HG03066 (cell line): ENCODE results near the gene CBFA2T3.

Source experiments
- ATAC-seq: cut with Tn5 transposase; IDR thresholded peaks from one replicate; pipeline ENCODE4 v1.9.1; 2021; ENCODE audit warnings: low read depth; ENCODE audit not compliant: unreplicated experiment

Gene CBFA2T3

DNA sequence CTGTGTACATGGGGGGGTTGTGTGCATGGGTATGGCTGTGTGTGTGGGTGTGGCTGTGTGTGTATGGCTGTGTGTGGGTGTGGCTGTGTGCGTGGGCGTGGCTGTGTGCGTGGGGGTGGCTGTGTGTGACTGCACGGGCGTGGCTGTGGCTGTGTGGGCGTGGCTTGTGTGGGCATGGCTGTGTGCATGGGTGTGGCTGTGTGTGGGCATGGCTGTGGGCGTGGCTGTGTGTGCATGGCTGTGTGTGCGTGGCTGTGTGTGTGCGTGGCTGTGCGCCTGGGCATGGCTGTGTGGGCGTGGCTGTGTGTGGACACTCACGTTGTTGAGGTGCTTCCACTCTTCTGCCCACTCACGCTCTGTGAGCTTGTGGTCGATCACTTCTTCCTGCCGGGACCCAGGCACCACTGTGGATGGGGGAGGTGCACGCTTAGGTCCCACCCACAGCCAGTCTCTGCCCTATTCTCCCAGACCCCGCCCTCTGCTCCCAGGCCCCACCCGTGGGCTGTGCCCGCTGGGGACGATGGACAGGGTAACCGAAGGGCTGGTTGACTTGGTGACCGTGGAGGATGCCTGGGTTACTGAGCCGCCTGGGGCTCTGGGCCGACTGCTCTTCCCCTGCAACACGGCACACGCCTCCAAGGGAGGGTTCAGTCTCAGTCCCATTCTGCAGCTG is 94.5 kb downstream of the CBFA2T3 start:
- ATAC-seq: no peak

DNA sequence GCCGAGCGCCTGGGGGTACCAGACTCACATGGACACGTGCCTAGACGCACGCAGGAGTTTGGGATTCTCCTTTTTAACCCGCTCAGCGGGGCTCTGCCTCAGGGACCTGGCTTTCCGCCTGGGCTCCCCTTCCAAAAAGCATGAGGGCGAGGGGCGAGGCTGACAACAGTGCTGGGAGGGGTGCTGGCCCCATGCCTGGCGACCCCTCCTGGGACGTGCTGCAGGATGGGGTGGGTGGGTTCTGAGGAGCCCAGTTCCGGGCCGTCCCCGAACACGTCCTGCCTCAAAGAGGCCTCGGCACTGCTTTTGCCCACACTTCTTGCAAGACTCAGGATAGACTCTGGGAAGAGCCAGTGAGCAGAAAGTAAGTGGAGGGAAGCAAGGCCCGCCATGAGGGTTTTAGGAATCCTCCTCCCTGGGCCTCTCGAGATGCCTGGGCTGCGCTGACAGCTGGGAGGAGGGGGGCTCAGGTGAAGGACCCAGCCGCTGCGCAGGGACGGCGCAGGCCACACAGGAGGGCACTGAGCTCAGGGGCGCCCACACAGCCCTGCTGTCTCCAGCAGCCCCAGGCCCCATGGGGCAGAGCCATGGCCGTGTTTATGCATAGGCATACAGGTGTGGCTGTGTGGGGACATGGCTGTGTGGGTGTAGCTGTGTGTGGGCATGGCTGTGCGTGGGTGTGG is 95.2 kb downstream of the CBFA2T3 start:
- no peak for ATAC-seq

DNA sequence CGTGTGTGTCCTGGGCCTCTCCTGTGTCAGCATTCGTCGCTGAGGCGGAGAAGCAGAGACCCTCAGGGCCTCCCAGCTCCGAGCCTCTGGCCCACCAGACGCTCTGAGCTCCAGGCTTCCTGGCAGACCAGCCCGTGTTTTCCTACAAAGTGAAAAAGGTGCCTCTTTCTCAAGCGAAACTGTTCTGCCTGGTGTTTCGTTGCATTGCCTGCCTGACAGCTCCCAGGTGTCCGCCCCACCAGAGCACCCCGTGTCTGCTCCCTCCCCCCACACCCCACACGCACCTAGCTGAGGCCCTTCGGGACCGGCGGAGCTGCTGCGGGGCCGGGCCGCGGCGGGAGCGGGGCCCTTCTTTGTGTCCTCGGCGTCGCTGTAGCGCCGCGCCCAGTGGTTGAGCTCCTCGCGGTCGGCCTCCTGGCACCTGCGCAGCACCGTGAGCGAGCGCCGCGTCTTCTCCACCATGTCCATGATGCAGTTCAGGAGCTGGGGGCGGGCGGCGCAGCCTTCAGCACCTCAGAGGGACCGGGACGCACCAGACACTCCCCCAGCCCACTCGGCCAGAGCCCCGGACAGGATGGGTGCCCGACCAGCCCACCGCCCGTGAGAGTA is 95.9 kb downstream of the CBFA2T3 start:
- ATAC-seq: no peak

DNA sequence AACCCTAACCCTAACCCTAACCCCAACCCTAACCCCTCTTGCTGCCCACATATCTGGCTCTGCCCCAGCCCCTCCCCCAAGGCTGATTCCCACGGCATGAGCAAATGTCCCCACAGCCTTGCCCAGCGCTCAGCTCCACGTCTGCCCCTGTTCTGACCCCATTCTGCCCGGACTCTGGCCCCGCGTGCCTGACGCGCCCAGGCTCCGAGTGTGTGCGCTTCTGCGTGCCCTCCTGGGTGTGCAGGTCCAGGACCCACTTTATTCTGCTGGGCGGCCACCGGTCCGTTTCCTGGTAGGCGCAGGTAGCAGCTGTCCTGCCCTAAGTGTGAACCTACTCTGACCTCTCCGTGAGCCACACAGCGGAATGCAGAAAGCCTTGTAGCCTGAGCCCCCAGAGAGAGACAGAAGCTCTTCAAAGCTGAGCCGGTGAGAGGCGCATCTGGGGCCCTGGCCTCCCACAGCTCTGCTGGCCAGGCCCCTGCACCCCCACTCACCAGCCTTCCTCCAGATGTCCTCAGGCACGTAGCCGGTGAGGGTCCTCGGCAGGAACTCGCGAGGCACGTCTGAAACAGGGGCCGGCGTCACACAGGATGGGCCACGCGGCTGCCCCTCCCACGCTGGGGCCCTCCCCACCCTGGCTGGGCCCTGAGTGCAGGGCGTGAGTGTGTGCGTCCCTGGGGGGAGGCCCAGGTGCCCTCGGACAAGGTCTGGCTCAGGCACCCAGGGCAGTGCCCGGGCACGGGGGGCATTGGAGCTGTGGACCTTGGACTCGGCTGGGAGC is 96.6 kb downstream of the CBFA2T3 start:
- ATAC-seq: no peak

DNA sequence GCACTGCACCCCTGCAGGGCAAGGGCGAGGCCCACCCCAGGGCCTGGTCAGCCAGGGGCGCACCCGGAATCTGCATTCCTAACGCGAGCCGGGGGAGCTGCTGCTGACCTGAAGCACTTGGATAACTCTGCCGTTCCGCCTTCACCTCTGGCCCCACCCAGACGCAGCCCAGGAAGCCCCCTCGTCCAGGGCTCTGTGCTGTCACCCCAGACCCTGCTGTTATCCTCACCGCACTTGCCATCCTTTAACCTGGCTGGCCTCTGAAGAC is 97.3 kb downstream of the CBFA2T3 start:
- ATAC-seq: no peak

DNA sequence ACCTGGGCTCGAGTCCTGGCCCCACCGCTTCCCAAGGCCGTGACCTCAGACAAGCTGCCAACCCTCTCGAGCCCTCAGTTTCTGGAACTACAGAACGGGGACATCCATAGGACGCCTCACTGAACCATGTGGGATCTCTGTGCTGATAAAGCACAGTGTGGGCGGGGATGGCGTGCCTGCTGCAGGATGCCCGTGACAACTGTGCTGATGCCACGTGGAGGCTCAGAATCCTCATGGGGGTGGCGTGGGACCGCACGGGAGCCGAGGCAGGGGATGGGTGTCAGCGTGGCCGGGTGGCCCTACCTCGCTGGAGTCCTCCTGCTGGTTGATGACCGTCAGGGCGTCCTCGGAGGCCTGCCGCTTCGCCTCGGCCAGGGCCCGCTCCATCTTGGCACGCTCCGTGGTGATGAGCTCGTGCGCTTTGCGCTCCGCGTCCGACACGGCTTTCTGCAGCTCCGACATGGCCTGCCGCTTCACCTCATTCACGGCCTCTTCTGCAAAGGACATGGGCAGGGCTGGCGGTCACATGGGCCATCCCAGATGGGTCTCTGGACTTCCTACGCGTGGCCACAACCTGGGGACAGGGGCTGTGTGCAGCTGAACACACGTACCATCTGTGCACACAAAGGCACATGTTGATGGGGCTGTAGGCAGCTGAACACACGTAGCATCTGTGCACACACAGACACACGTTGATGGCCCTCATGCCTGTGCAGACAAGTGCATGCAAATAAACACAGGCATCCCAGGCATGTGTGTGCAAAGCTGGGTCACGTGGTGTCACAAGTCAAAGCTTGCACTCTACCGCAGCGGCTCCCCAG is 97.8 kb downstream of the CBFA2T3 start:
- no peak for ATAC-seq

DNA sequence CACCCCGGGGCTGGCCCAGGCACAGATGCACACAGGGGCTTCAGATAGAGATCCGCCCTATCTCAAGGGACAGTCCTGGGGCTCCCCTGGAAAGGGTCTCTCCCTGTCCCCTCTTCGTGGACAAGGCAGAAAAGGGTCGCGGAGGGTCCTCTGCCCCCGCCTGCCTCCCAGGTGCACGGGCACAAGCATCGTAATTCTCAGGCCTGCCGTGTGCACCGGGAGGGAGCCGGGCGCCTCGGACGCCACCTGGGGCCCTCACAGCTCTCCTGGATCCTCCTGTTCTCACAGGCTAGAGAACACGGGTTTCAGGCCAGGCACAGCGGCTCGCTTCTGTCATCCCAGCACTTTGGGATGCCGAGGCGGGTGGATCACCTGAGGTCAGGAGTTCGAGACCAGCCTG is 98.7 kb downstream of the CBFA2T3 start:
- no peak for ATAC-seq

DNA sequence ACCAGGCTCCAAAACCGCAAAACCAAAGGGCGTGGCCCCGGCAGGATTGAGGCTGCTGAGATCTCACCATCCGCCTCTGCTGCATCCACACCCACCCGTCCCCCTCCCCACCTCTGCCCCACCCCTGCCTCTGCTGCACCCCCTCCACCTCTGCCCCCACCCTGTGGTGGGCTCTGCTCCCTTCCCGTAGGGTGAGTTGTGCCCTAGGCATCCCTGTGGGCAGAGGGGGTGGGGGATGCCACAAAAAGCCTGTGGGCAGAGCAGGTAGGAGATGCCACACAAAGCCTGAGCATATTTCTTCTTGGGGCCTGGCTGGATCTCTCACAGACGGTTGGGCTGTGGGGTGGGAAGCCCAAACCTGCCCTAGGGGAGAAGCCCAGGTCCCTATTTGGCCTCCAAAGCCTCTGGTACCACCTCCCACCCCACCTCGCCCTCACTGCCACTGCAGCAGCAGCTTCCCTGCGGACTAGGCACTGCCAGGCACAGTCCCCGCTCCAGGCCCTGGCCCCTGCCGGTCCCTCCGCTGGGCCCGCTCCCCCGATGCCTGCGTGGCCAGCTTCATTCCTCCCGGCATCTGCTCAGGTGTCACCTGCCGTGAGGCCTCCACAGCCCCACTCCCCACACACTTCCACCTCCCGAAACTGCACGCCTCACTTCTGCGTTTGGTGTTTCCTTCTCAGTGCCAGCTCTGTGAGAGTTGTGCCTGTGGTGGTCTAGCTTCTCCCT is 99.3 kb downstream of the CBFA2T3 start:
- ATAC-seq: no peak

DNA sequence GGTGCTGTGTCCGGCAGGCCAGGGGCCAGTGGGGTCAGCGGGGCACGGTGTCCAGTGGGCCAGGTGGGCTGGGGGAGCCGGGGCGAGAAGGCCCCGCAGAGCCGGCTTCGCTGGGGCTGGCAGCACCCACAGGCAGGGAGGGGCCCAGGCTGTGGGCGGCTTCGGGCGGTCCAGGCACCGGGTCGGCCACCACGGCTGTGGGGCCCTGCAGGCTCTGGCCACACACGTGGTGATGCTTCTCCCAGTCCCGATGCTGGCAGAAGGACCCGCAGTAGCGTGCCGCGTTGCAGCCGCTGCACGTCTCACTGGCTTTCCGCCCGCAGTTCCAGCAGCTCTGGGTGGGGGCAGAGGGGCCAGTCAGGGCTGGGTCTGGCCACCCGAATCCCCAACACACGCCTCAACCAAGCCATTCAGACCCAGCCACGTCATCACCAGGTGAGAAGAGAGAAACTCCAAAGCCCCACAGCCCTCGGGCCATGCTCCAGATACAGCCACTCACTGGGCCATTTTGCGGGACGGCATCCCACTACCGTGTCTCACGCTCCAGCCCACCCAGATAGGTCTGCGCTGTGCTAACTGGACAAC is 100.0 kb downstream of the CBFA2T3 start:
- no peak for ATAC-seq

DNA sequence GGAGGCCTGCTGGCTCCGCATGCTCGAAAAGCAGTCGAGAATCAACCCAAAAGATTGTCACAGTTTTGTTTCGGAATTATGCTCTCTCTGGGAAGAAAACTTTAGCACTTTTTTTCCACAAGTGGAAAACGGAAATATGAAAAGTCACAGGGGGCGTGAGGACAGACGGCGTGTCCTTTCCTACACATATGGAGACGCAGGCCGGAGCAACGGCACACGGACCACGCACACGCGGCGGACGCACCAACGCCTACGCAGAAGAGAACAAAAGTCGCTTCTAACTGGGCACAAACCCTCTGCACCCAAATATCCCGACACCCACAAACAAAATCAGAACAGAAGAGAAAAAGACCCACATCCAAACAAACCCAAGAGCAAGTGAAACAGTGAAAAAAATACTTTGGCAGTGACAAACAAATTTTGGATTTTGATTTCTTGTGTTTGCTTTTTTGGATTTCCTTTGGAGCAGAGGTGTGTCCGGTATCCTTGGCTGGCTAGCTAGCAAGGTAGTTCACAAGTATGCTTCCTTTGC is 101.2 kb downstream of the CBFA2T3 start:
- ATAC-seq: no peak

DNA sequence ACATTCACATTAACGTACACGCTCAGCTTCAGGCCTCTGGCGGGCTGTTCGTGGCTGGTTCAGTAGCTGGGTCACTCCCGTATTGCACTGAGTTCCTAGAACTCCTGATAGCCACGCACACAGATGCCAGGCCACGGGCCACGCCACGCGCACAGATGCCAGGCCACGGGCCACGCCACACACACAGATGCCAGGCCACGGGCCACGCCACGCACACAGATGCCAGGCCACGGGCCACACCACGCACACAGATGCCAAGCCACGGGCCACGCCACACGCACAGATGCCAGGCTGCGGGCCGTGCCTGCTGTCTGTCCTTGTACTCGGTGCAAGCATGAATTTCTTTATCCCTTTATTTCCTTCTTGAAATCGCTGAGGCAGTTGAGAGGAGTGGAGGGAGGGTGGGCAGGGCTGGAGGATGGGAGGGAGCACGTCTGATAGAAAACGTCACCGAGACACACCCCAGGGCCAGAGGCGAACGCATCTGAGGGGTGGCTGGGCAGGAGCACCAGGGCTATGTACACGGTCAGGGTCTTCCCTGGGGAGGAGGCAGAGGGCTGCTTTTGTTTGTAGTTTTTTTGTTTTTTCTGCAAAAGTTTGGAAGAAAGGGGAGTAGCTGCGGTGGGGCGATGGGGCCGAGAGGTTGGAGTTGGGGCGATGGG is 101.9 kb downstream of the CBFA2T3 start:
- no peak for ATAC-seq

DNA sequence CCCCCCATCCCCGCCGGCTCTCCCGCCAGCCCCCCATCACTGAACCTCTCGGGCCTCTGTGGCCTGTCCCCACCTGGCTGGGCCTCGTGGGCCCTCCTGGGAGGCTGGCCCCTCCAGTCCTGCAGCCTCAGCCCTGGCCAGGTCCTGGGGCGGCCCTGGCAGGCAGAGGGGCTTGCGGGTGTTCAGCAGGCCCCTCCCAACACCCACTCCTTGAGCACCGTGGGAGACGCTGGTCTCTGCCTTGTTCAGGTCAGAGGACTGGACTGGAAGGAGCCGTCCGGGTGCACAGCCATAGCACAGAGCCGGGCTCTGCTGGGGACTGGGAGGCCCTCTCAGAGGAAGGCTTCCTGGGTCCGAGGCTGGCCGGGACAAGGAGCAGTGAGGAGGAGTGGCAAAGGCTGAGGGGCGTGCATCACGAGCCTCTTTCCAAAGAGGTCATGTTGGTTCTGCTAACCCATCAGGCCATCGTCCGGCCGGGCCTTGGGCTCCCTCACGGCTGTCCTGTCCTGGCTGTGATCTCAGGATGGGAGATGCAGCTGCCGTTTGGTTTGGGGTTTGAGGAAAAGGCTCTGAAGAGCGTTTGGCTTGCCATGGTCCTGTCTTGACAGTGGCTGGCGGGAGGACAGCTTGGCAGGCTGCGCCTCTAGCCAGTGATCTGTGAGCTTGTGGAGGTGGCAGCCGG is 104.2 kb downstream of the CBFA2T3 start:
- no peak for ATAC-seq

DNA sequence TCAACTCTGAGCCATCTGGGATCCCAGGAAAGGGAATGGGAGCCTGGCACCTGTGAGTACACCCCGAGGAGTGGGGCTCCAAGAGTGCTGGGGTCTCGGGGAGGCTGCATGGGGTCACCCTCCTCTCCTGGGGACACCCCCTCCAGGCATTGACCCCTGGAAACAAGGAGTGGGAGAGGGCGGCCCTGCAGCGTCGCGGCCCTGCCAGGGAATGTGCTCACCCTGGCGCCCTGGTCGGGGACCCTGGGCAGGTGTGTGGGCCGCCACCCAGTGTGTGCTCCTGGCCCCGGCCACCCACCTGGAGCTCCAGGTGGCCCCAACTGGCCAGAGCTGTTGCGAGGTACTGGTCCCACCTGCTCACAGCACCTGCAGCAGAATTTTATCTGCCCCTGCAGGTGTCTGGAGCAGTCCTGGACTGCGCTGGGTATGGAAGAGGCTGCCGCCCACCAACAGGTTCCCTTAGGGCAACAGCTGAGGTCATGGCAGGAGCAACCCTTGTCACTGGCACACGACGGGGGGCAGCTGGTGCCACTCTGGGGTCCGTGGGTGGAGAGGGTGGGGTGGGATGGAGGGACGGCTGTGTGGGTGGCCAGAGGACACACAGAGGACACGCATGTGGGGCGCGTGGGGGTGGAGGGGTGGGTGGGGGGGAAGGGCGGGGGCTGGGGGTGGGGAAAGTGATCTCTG is 105.1 kb downstream of the CBFA2T3 start:
- no peak for ATAC-seq

DNA sequence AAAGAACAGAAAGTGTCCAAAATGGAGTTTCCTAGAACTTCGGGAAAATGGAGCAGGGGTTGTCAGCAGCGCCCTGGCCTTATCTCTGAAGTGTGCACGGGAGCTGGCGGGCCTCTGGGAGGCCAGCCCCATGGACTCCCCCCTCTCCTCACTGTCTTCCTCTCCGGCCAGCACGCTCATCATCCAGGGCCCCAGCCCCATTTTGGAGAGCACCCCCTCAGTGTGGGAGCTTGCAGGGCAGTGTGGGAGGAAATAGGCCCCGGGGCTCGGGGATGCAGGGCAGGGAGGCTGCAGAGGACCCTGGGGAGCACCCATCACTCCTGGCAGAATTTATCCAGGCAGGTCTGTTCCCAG is 105.7 kb downstream of the CBFA2T3 start:
- ATAC-seq: no peak

DNA sequence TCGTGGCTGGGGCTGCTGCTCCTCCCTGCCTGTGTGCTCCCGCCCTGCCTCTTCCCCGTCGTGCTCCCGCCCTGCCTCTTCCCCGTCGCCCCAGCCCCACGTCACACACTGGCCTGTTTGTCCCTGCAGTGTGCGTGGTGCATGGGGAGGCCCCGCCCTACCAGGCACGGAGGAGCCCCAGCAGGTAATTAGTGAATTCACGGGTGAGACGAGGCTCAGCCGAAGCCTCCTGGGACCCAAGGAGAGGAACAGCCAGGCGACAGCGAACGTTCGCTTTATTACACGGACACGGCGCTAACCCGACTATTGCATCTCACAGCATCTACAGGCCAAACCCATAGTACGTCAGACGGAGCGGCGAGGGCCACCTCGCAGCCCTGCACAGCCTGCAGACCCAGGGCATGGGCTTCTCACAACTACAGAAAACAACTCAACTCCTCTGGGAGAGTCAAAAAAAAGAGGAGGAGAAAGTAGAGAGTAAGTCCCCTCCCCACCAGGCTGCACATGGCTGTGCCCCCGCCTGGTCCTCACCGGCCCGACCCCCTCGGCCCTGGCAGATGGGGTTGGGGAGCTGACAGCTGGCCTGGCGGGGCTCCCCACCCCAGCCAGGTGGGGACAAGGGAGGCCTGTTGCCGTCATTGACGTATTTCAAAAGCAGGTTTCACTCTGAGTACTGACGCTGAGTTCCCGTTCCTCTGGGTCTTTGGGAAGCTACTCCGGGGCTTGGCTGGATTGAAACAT is 106.2 kb downstream of the CBFA2T3 start:
- ATAC-seq: no peak

DNA sequence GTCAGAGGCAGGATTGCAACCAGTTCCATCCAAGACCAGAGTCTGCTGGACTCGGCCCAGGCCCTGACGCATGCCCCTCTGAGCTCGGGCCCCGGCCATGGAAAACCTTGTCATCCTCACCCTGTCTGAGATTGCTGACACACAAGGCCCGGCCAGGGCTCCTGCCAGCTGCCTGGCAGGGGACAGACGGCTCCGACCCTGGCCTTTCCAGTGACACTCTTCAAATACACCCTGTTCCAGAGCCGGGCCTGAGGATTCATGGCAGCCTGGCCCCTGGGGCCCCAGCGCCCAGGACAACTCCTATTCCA is 107.4 kb downstream of the CBFA2T3 start:
- ATAC-seq: no peak

DNA sequence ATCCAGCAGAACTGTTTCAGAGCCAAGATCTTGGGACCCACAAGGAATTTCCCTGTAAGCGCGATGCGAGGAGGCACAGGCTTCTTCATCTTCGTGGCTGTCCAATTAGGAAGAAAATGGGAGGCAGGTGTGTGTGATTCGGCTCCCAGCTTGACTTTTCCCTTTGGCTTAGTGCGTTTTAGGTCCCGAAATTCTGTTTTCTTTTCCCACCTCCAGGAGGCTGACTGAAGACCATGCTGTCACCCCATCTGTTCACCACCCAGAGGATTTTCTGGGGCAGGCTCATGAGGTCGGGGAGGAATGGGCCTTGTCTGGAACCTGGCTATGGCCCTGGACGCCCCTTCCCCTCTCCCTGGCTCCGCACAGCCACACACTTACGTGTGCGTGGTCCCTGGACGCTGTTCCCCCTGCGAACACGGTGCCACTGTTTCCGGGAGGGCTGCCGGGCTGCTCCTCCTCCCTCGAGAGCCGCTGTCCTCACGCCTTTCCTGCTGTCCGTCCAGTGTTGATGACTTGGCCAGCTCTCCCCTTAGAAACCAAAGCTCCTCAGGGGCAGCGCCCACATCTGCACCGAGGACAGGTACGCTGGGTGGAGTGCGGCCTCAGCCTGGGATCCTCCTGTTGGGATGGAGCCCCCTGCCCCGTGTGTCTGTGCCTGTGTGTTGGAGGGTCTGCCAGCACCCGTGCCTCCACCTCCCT is 107.9 kb downstream of the CBFA2T3 start:
- ATAC-seq: no peak
